Spleen (tissue), 7 donors: ENCODE data around the gene CYP4Z1.
"Not testable (repeated sequence)": the region's sequence is repeated elsewhere in the genome, so short reads cannot be mapped to it uniquely, and the experiment has no call there.

Source experiments
- CTCF ChIP-seq, 11 experiments: fragments of 200-600 bp in 7 of 11; fragments of 450-650 bp in 4 of 11; sonication (generic) in 4 of 11; IDR thresholded peaks in 8 of 11; conservative IDR thresholded peaks in 3 of 11; 1 replicate in 7 of 11; 2 replicates in 4 of 11; pipeline versions ENCODE4 v1.4.0 to v1.8.0; 2016 to 2021; ENCODE audit warnings: antibody characterized with exemption in 11 of 11, inconsistent platforms in 4 of 11, mild to moderate bottlenecking in 1 of 11
- POLR2A ChIP-seq, 3 donors: fragments of 450-650 bp; IDR thresholded peaks; one replicate each; pipeline ENCODE4 v1.5.1; 2017; ENCODE audit warnings: antibody characterized with exemption in 3 of 3, mild to moderate bottlenecking in 1 of 3
- POLR2AphosphoS5 ChIP-seq, 3 donors: sonication (generic); formaldehyde crosslinking; IDR thresholded peaks; one replicate each; pipeline ENCODE4 v1.5.1; 2017; ENCODE audit warnings: antibody characterized with exemption in 3 of 3
- donor health status: DM: no; HTN: no; CAD: no; lungs with moderate emphysema.
- donor health status: DM: no; HTN: no; CAD: no.
- donor health status: DM: no; HTN: no; CAD: no.

DNA sequence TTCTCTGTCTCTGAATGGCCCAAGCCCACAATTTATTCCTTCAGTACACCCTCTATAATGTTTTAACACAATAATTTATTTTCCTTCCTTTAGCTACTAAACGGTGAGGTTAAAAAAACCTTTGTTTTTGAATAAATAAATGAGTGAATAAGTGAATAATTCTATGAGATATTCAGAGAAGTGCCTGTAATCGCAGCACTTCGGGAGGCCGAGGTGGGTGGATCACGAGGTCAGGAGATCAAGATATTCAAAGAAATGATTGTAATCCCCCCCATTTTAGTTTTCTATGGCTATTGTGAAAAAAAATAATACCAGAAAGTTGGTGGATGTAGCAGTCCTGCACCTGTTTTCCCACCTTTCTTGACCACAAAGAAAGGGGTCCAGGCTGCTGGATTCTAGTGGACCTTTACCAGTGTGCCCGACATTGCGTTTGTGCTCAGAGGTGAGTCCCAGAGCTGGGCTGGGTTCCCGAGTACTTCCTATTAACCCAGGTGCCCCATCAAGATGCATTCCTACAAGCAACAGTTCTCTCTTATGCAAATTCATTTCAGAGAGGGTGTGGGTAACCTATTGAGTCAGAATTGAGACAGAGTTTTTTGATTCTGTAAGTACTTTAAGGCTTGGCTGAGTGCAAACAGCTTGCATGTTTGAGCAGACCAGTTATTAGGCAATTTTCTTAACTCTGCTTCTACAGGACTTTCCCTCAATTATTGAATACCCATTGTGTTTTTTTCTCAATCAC is 62.6 kb downstream of the CYP4Z1 start:
- not testable (repeated sequence) for TF ChIP-seq CTCF (IDR thresholded peaks at IDR 0.05 in 8 of 11, conservative IDR thresholded peaks at IDR 0.05 in 3 of 11); POLR2A (IDR thresholded peaks at IDR 0.05); POLR2AphosphoS5 (IDR thresholded peaks at IDR 0.05)
